ENCODE results near the gene SGCA.

DNA sequence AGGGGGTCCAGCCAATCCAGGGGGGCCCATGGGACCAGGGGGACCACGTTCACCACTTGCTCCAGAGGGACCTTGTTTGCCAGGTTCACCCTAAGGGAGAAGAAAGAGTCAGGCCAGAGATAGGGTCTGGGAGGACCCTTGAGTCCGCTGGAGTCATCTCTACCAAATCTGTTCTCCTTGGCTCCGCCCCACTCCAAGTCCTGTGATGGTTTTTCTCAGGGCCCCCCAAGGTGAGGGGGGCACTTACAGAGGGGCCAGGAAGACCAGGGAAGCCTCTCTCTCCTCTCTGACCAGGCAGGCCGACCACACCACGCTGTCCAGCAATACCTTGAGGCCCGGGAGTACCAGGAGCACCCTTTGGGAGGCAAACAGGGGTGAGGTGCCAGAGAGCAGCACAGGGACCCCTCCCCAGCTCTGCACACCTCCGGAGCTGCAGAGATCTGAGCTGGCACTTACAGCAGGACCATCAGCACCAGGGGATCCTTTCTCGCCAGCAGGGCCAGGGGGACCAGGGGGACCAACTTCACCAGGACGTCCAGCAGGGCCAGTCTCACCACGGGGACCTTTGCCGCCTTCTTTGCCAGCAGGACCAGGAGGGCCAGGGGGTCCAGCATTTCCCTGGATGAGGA lies 23.2 kb downstream of the SGCA start:
- no peak for TF ChIP-seq EZH2 (IDR thresholded peaks at IDR 0.05; ENCODE audit: borderline replicate concordance, low read depth, low read length, severe bottlenecking)
- TF ChIP-seq, protein P1, sequence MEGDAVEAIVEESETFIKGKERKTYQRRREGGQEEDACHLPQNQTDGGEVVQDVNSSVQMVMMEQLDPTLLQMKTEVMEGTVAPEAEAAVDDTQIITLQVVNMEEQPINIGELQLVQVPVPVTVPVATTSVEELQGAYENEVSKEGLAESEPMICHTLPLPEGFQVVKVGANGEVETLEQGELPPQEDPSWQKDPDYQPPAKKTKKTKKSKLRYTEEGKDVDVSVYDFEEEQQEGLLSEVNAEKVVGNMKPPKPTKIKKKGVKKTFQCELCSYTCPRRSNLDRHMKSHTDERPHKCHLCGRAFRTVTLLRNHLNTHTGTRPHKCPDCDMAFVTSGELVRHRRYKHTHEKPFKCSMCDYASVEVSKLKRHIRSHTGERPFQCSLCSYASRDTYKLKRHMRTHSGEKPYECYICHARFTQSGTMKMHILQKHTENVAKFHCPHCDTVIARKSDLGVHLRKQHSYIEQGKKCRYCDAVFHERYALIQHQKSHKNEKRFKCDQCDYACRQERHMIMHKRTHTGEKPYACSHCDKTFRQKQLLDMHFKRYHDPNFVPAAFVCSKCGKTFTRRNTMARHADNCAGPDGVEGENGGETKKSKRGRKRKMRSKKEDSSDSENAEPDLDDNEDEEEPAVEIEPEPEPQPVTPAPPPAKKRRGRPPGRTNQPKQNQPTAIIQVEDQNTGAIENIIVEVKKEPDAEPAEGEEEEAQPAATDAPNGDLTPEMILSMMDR (IDR thresholded peaks at IDR 0.05; ENCODE audit: extremely low read depth in 1 of 2, insufficient read depth in 1 of 2, low read depth in 1 of 2, low read length in 2 of 2), result no peak
- TF ChIP-seq, protein P2, sequence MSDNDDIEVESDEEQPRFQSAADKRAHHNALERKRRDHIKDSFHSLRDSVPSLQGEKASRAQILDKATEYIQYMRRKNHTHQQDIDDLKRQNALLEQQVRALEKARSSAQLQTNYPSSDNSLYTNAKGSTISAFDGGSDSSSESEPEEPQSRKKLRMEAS (IDR thresholded peaks at IDR 0.05; ENCODE audit: insufficient read depth, insufficient read length), result no peak
- TF ChIP-seq MYC (IDR thresholded peaks at IDR 0.05; ENCODE audit: low read depth, low read length), result no peak
- no peak for TF ChIP-seq POLR2A (IDR thresholded peaks at IDR 0.05; ENCODE audit: low read depth, low read length)

All from endothelial cell of umbilical vein (primary cell).